ENCODE results near the gene PRAF2.

Gene PRAF2

DNA sequence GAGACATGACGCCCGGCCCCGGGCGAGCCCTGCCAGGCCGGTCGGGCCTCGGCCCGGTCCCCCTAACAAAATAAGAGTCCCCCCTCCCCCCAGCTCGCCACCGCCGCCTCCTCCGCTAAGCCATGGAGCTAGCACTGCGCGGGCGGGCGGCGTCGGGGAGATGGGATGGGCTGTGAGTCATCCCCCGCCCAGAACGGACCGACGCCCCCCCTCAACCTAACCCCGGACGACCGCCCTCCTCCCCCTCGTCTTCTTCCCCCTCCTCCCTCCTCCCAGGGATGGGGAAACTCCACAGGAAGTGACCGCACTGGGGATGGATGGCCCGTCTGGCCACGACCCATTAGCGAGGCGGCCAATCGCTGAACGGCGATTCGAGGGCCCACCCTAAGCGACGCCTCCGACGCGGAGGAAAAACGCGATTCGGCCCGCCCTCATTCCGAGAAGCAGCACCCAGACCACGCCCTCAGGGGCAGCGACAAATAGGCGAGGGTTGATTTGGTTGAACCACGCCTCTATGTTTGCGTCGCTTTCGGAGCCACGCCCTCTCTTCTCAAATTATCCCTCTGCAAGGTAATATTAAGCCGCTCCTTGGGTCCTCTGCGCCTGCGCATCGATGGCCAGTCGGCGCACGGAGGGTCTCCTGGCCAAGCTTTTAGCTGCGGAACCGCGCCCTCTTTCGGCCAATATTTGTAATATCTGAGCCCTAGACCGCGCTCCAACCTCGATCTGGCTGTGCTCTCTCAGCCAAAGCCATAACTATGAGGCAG, 30.4 kb downstream of the PRAF2 start, which contains the start of gene TFE3:
TSS of gene TFE3 (minus strand) at position 138 of the 767 bp plus-strand sequence. CDS start at position 7, 131 bp downstream.
- no CpG with 5 or more reads among the region's 67 CpGs for WGBS, 2 donors (ENCODE audit: extremely low coverage in 2 of 2, insufficient read length in 2 of 2, insufficient replicate concordance in 1 of 2)
- H2AK5ac ChIP-seq (ENCODE audit: low read depth, low read length) = no peak within 1 kb of the TSS

DNA sequence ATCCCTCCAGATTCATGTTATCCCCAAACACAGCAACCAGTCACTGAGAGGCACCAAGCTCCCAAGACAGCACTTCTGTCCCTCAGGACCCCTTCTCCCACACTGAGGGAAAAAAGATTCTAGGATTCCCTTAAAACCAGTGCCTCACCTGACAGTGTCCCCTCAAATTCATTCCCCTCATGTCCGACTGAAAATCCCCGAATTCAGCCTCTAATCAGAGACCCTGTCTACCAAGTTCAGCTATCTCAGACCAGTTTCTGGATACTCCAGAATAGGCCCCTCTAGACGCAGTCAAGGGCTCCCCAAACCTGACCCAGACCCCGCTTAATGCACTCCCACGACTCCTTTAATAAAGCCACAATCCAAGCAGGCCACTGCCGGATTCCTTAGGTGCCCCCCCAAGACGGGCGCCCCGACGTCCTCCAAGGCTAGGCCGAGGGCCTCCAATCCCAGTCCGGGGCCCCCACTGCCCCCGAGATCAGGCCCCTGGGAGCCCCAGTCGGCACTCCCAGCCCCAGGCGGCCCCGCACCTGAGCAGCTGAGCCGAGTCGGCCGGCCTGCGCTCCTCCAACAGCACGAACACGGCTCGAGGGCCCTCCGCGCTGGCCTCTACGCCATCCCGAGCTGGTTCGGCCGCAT, 31.1 kb downstream of the PRAF2 start:
- H3K4me3 ChIP-seq (ENCODE audit: low read length in 2 of 2) = peak overlapping the region; percentile 70 to 95
- peak overlapping the region; percentile 57 for H3K4me2 ChIP-seq (ENCODE audit: insufficient read depth, low read length, poor library complexity, severe bottlenecking)
- no peaks in the 10 kb centered on the region for H3K9me3 ChIP-seq (replicated peaks in 1 of 2; ENCODE audit: control insufficient read depth in 2 of 2, insufficient read depth in 1 of 2, low read depth in 1 of 2, low read length in 2 of 2)
- no peaks in the 10 kb centered on the region for H3K27me3 ChIP-seq (ENCODE audit: control insufficient read depth in 3 of 3, insufficient read depth in 3 of 3, low read depth in 1 of 3, low read length in 3 of 3)
- H3K9ac ChIP-seq (ENCODE audit: low read depth, low read length, poor library complexity) = no peak overlapping the region
- H2AK5ac ChIP-seq (ENCODE audit: low read depth, low read length) = no peak overlapping the region
- H2BK5ac ChIP-seq (ENCODE audit: low read length) = peak overlapping the region; percentile 87
- H3K4me1 ChIP-seq (ENCODE audit: control insufficient read depth in 2 of 2, insufficient read depth in 1 of 2, low read depth in 1 of 2, low read length in 2 of 2) = peaks cover 8 to 17% of the 10 kb centered on the region in 2 donors
- H4K91ac ChIP-seq (ENCODE audit: low read depth, low read length, poor library complexity) = no peak overlapping the region
- WGBS, 2 donors (ENCODE audit: extremely low coverage in 2 of 2, insufficient read length in 2 of 2, insufficient replicate concordance in 1 of 2) = no CpG with 5 or more reads among the region's 29 CpGs
- peaks cover 2% of the 10 kb centered on the region for H3K79me1 ChIP-seq (ENCODE audit: low read depth, low read length)
- H3K36me3 ChIP-seq (replicated peaks in 1 of 2; ENCODE audit: control insufficient read depth in 2 of 2, insufficient read depth in 2 of 2, low read length in 2 of 2) = peaks cover 14 to 18% of the 10 kb centered on the region in 2 donors
- DNase-seq (ENCODE audit: low spot score) = no peak
- no peak overlapping the region for H2BK120ac ChIP-seq (ENCODE audit: low read depth, low read length)
- no peak overlapping the region for H3K4ac ChIP-seq (ENCODE audit: low read length)
- H3K18ac ChIP-seq (ENCODE audit: low read length) = peak overlapping the region; percentile 83
- H3K23ac ChIP-seq (ENCODE audit: low read depth, low read length, poor library complexity) = no peak overlapping the region
- peak overlapping the region; percentile 79 for H2AFZ ChIP-seq (ENCODE audit: low read length)
- H2BK12ac ChIP-seq (ENCODE audit: low read length) = no peak overlapping the region
- no peak overlapping the region for H2BK15ac ChIP-seq (ENCODE audit: low read length)
- no peak overlapping the region for H4K8ac ChIP-seq (ENCODE audit: low read depth, low read length)
- no peak overlapping the region for H3K14ac ChIP-seq (ENCODE audit: low read length)
- peak overlapping the region; percentile 46 for H3K27ac ChIP-seq (replicated peaks; ENCODE audit: low read length)

More for the DNA sequence above, 30.4 kb downstream of the PRAF2 start, which contains the start of gene TFE3:
- H3K79me1 ChIP-seq (ENCODE audit: low read depth, low read length) = no peaks in the 10 kb centered on the region
- H3K4me2 ChIP-seq (ENCODE audit: insufficient read depth, low read length, poor library complexity, severe bottlenecking) = peak within 1 kb of the TSS; percentile 57
- H3K9ac ChIP-seq (ENCODE audit: low read depth, low read length, poor library complexity) = no peak within 1 kb of the TSS
- peak within 1 kb of the TSS; percentile 83 for H3K18ac ChIP-seq (ENCODE audit: low read length)
- no peak within 1 kb of the TSS for H3K4ac ChIP-seq (ENCODE audit: low read length)
- peak within 1 kb of the TSS; percentile 49 for H2BK15ac ChIP-seq (ENCODE audit: low read length)
- no peak within 1 kb of the TSS for H4K91ac ChIP-seq (ENCODE audit: low read depth, low read length, poor library complexity)
- no peak within 1 kb of the TSS for H3K23ac ChIP-seq (ENCODE audit: low read depth, low read length, poor library complexity)
- H3K4me3 ChIP-seq (ENCODE audit: low read length in 2 of 2) = peak within 1 kb of the TSS; percentile 70 to 95
- peak within 1 kb of the TSS; percentile 86 for H2AFZ ChIP-seq (ENCODE audit: low read length)
- no peaks in the 10 kb centered on the region for H3K27me3 ChIP-seq (ENCODE audit: control insufficient read depth in 3 of 3, insufficient read depth in 3 of 3, low read depth in 1 of 3, low read length in 3 of 3)
- DNase-seq (ENCODE audit: low spot score) = peak; percentile 97
- H3K9me3 ChIP-seq (replicated peaks in 1 of 2; ENCODE audit: control insufficient read depth in 2 of 2, insufficient read depth in 1 of 2, low read depth in 1 of 2, low read length in 2 of 2) = no peaks in the 10 kb centered on the region
- H2BK5ac ChIP-seq (ENCODE audit: low read length) = peak within 1 kb of the TSS; percentile 87
- no peak within 1 kb of the TSS for H2BK12ac ChIP-seq (ENCODE audit: low read length)
- H2BK120ac ChIP-seq (ENCODE audit: low read depth, low read length) = no peak within 1 kb of the TSS
- peaks cover 7 to 11% of the 10 kb centered on the region in 2 donors for H3K36me3 ChIP-seq (replicated peaks in 1 of 2; ENCODE audit: control insufficient read depth in 2 of 2, insufficient read depth in 2 of 2, low read length in 2 of 2)
- H3K27ac ChIP-seq (replicated peaks; ENCODE audit: low read length) = peak within 1 kb of the TSS; percentile 46
- H3K14ac ChIP-seq (ENCODE audit: low read length) = no peak within 1 kb of the TSS
- H3K4me1 ChIP-seq (ENCODE audit: control insufficient read depth in 2 of 2, insufficient read depth in 1 of 2, low read depth in 1 of 2, low read length in 2 of 2) = peaks cover 8 to 17% of the 10 kb centered on the region in 2 donors
- no peak within 1 kb of the TSS for H4K8ac ChIP-seq (ENCODE audit: low read depth, low read length)

- Histone ChIP-seq H3K9ac (ENCODE audit: low read depth, low read length, poor library complexity) (no peak overlapping the region), H4K91ac (ENCODE audit: low read depth, low read length, poor library complexity) (no peak overlapping the region), H3K4me3 (ENCODE audit: low read length in 2 of 2) (peak overlapping the region; percentile 70 to 95), H3K4me2 (ENCODE audit: insufficient read depth, low read length, poor library complexity, severe bottlenecking) (peak overlapping the region; percentile 57), H2AFZ (ENCODE audit: low read length) (peak overlapping the region; percentile 11), H2AK5ac (ENCODE audit: low read depth, low read length) (no peak overlapping the region), H3K27me3 (ENCODE audit: control insufficient read depth in 3 of 3, insufficient read depth in 3 of 3, low read depth in 1 of 3, low read length in 3 of 3) (no peaks in the 10 kb centered on the region), H3K4ac (ENCODE audit: low read length) (no peak overlapping the region), H3K9me3 (replicated peaks in 1 of 2; ENCODE audit: control insufficient read depth in 2 of 2, insufficient read depth in 1 of 2, low read depth in 1 of 2, low read length in 2 of 2) (no peaks in the 10 kb centered on the region), H3K27ac (replicated peaks; ENCODE audit: low read length) (peak overlapping the region; percentile 45), H3K79me1 (ENCODE audit: low read depth, low read length) (peaks cover 2% of the 10 kb centered on the region), H3K23ac (ENCODE audit: low read depth, low read length, poor library complexity) (no peak overlapping the region), H3K14ac (ENCODE audit: low read length) (no peak overlapping the region), H4K8ac (ENCODE audit: low read depth, low read length) (no peak overlapping the region), H2BK5ac (ENCODE audit: low read length) (no peak overlapping the region), H3K4me1 (ENCODE audit: control insufficient read depth in 2 of 2, insufficient read depth in 1 of 2, low read depth in 1 of 2, low read length in 2 of 2) (peaks cover 8 to 17% of the 10 kb centered on the region in 2 donors), H3K36me3 (replicated peaks in 1 of 2; ENCODE audit: control insufficient read depth in 2 of 2, insufficient read depth in 2 of 2, low read length in 2 of 2) (peaks cover 19 to 26% of the 10 kb centered on the region in 2 donors), H2BK15ac (ENCODE audit: low read length) (no peak overlapping the region), H3K18ac (ENCODE audit: low read length) (no peak overlapping the region), H2BK120ac (ENCODE audit: low read depth, low read length) (no peak overlapping the region), H2BK12ac (ENCODE audit: low read length) (no peak overlapping the region)
- no CpG with 5 or more reads among the region's 10 CpGs for WGBS, 2 donors (ENCODE audit: extremely low coverage in 2 of 2, insufficient read length in 2 of 2, insufficient replicate concordance in 1 of 2)
- no peak for DNase-seq (ENCODE audit: low spot score)
These were observed 31.8 kb downstream of the PRAF2 start for GRCh38 chrX:49041744-49042580.
